ENCODE measurements around the gene STARD5. TPM values are rescaled to one million over a fixed set of nuclear protein-coding genes. Genes with fewer than 3 reads are reported as not detected.

STARD5 gene
- total RNA-seq, 2 donors from 2014 or later: 7.3 to 14.9 TPM

GRCh38 chr15:81362790-81363189 lies 38.8 kb upstream of the STARD5 start:
- Histone ChIP-seq H3K27me3 (replicated peaks; ENCODE audit: insufficient read depth) (no peaks in the 10 kb centered on the region), H3K27ac (no peak overlapping the region), H3K36me3 (no peaks in the 10 kb centered on the region), H3K4me3 (no peak overlapping the region), H3K4me1 (ENCODE audit: control insufficient read depth in 1 of 2, low read depth in 2 of 2) (peaks cover 0 to 7% of the 10 kb centered on the region in 2 donors), H3K9me3 (no peaks in the 10 kb centered on the region)
- no peak for ATAC-seq (ENCODE audit: insufficient number of reproducible peaks, low FRiP score, low read depth)
- no peak for TF ChIP-seq CTCF (IDR thresholded peaks at IDR 0.05)
- no peak for DNase-seq (ENCODE audit: low spot score)

- DNase-seq (ENCODE audit: low spot score) (no peak), ATAC-seq (ENCODE audit: insufficient number of reproducible peaks, low FRiP score, low read depth) (no peak)
- no peak for TF ChIP-seq CTCF (IDR thresholded peaks at IDR 0.05)
- H3K27ac ChIP-seq: no peak overlapping the region
- H3K9me3 ChIP-seq: no peaks in the 10 kb centered on the region
- H3K4me1 ChIP-seq (ENCODE audit: control insufficient read depth in 1 of 2, low read depth in 2 of 2): peaks cover 0 to 7% of the 10 kb centered on the region in 2 donors
- no peaks in the 10 kb centered on the region for H3K36me3 ChIP-seq
- H3K4me3 ChIP-seq: no peak overlapping the region
- no peaks in the 10 kb centered on the region for H3K27me3 ChIP-seq (replicated peaks; ENCODE audit: insufficient read depth)
These were observed 38.0 kb upstream of the STARD5 start for GRCh38 chr15:81361891-81362290.

- H3K4me3 ChIP-seq: no peak overlapping the region
- no peak for TF ChIP-seq CTCF (IDR thresholded peaks at IDR 0.05)
- no peaks in the 10 kb centered on the region for H3K9me3 ChIP-seq
- DNase-seq (ENCODE audit: low spot score) (no peak), ATAC-seq (ENCODE audit: insufficient number of reproducible peaks, low FRiP score, low read depth) (no peak)
- H3K36me3 ChIP-seq: no peaks in the 10 kb centered on the region
- H3K4me1 ChIP-seq (ENCODE audit: control insufficient read depth in 1 of 2, low read depth in 2 of 2): peaks cover 0 to 7% of the 10 kb centered on the region in 2 donors
- no peaks in the 10 kb centered on the region for H3K27me3 ChIP-seq (replicated peaks; ENCODE audit: insufficient read depth)
- no peak overlapping the region for H3K27ac ChIP-seq
These were observed 36.5 kb upstream of the STARD5 start for GRCh38 chr15:81360491-81360890.

- Histone ChIP-seq H3K4me1 (ENCODE audit: control insufficient read depth in 1 of 2, low read depth in 2 of 2) (peaks cover 0 to under 1% of the 10 kb centered on the region in 2 donors), H3K27me3 (replicated peaks; ENCODE audit: insufficient read depth) (no peaks in the 10 kb centered on the region), H3K9me3 (no peaks in the 10 kb centered on the region), H3K27ac (no peak overlapping the region), H3K4me3 (no peak overlapping the region), H3K36me3 (no peaks in the 10 kb centered on the region)
- DNase-seq (ENCODE audit: low spot score) (no peak), ATAC-seq (ENCODE audit: insufficient number of reproducible peaks, low FRiP score, low read depth) (no peak)
- TF ChIP-seq CTCF (IDR thresholded peaks at IDR 0.05): no peak
These were observed 34.3 kb upstream of the STARD5 start for GRCh38 chr15:81358248-81358647.

GRCh38 chr15:81357180-81357686 lies 33.3 kb upstream of the STARD5 start:
- no peaks in the 10 kb centered on the region for H3K9me3 ChIP-seq
- no peaks in the 10 kb centered on the region for H3K36me3 ChIP-seq
- DNase-seq (ENCODE audit: low spot score): no peak
- H3K27ac ChIP-seq: no peak overlapping the region
- H3K4me3 ChIP-seq: no peak overlapping the region
- no peak for TF ChIP-seq CTCF (IDR thresholded peaks at IDR 0.05)
- H3K4me1 ChIP-seq (ENCODE audit: control insufficient read depth in 1 of 2, low read depth in 2 of 2): no peaks in the 10 kb centered on the region
- no peak for ATAC-seq (ENCODE audit: insufficient number of reproducible peaks, low FRiP score, low read depth)
- no peaks in the 10 kb centered on the region for H3K27me3 ChIP-seq (replicated peaks; ENCODE audit: insufficient read depth)

Data from thoracic aorta (tissue), 2 donors.